Small intestine (tissue), 7 donors: Measurements from ENCODE around the gene SPATA46. TPM values are rescaled to one million over a fixed set of nuclear protein-coding genes. Genes with fewer than 3 reads are reported as not detected.

Experiments
- DNase-seq, 2 donors: peaks; one replicate each; pipeline versions ENCODE4 v3.0.0 to v3.0.0-alpha.2; 2013
- FAIRE-seq: peaks from 2 replicates; lab custom pipeline; 2012; peaks lifted over from hg19 to GRCh38; lab: Jason Lieb, UNC
- H3K27ac ChIP-seq, 3 donors: one replicate each; pipeline ENCODE4 v1.5.1; 2013; ENCODE audit warnings: low read length in 2 of 3, mild to moderate bottlenecking in 2 of 3, control low read depth in 1 of 3, inconsistent platforms in 1 of 3, low read depth in 1 of 3, moderate library complexity in 1 of 3
- H3K27me3 ChIP-seq, 3 donors: one replicate each; pipeline ENCODE4 v1.6.1; 2013; ENCODE audit warnings: low read length in 3 of 3, inconsistent platforms in 1 of 3; ENCODE audit not compliant: control insufficient read depth in 3 of 3, insufficient read depth in 3 of 3
- H3K36me3 ChIP-seq, 3 donors: one replicate each; pipeline ENCODE4 v1.6.1; 2013; ENCODE audit warnings: low read length in 3 of 3, inconsistent platforms in 1 of 3, low read depth in 1 of 3, mild to moderate bottlenecking in 1 of 3, moderate library complexity in 1 of 3; ENCODE audit not compliant: control insufficient read depth in 3 of 3, insufficient read depth in 2 of 3
- H3K4me1 ChIP-seq, 3 donors: one replicate each; pipeline ENCODE4 v1.6.1; 2013; ENCODE audit warnings: low read length in 2 of 3, inconsistent platforms in 1 of 3, low read depth in 1 of 3, mild to moderate bottlenecking in 1 of 3, moderate library complexity in 1 of 3; ENCODE audit not compliant: control insufficient read depth in 3 of 3, insufficient read depth in 2 of 3
- H3K4me3 ChIP-seq, 3 donors: one replicate each; pipeline ENCODE4 v1.5.1; 2013; ENCODE audit warnings: low read length in 3 of 3, control low read depth in 1 of 3, inconsistent platforms in 1 of 3, low read depth in 1 of 3, mild to moderate bottlenecking in 1 of 3, moderate library complexity in 1 of 3
- H3K9me3 ChIP-seq, 2 donors: one replicate each; pipeline ENCODE4 v1.6.1; 2013; ENCODE audit warnings: low read depth in 1 of 2, low read length in 1 of 2; ENCODE audit not compliant: control insufficient read depth in 2 of 2, insufficient read depth in 1 of 2
- WGBS, 3 donors: extraction: QIAGEN DNeasy Blood & Tissue Kit; methylation state at CpG; one replicate each; pipeline ENCODE4 v1.1.7; 2013; 5-methylcytosine and 5-hydroxymethylcytosine counted together
- polyA plus RNA-seq, 4 donors: library from polyadenylated mRNA; stranded (reverse) in 3 of 4; unstranded in 1 of 4; fragments of 200-250 nt in 3 of 4; fragments of 120-200 nt in 1 of 4; gene quantifications; one replicate each; pipeline versions ENCODE4 v1.2.1 to v1.2.3, GENCODE V29; 2013
- donor health status: healthy with polysubstance abuse.
- donor health status: control.
- donor health status: control.
- donor health status: Bipolar disorder and iron deficiency.
- donor health status: healthy.

SPATA46 gene
- polyA plus RNA-seq, 4 donors = 0.25 TPM; not detected in 3

GRCh38 chr1:162416909-162417308 lies 40.3 kb upstream of the SPATA46 start:
- DNase-seq (no peak), FAIRE-seq (no peak)
- Histone ChIP-seq H3K27me3 (no peaks in the 10 kb centered on the region), H3K36me3 (no peaks in the 10 kb centered on the region), H3K4me1 (peaks cover 0 to 5% (median 3%) of the 10 kb centered on the region in 3 donors), H3K9me3 (peaks cover 0 to 3% of the 10 kb centered on the region in 2 donors), H3K4me3 (no peak overlapping the region), H3K27ac (no peak overlapping the region)
- 87 to 95% (median 94%) methylated on average over 2 of the region's 2 CpGs for WGBS, 3 donors

GRCh38 chr1:162416215-162416614 lies 39.6 kb upstream of the SPATA46 start:
- Histone ChIP-seq H3K36me3 (no peaks in the 10 kb centered on the region), H3K9me3 (peaks cover 0 to 3% of the 10 kb centered on the region in 2 donors), H3K27me3 (no peaks in the 10 kb centered on the region), H3K27ac (no peak overlapping the region), H3K4me3 (no peak overlapping the region), H3K4me1 (peaks cover 0 to 5% (median 0%) of the 10 kb centered on the region in 3 donors)
- no peak for FAIRE-seq
- DNase-seq = no peak

GRCh38 chr1:162412002-162412401 lies 35.3 kb upstream of the SPATA46 start, which contains the start of gene SH2D1B:
Gene SH2D1B (minus strand): TSS chr1:162412136. CDS start chr1:162412016, 120 bp downstream.
- Histone ChIP-seq H3K4me3 (no peak within 1 kb of the TSS), H3K36me3 (no peaks in the 10 kb centered on the region), H3K27ac (no peak within 1 kb of the TSS), H3K27me3 (no peaks in the 10 kb centered on the region), H3K4me1 (no peaks in the 10 kb centered on the region), H3K9me3 (peaks cover 0 to 3% of the 10 kb centered on the region in 2 donors)
- FAIRE-seq = no peak
- DNase-seq = no peak
- WGBS, 3 donors = 83 to 88% (median 85%) methylated on average over 3 of the region's 3 CpGs

GRCh38 chr1:162407539-162407938 lies 30.9 kb upstream of the SPATA46 start:
- Histone ChIP-seq H3K4me1 (no peaks in the 10 kb centered on the region), H3K27me3 (no peaks in the 10 kb centered on the region), H3K27ac (no peak overlapping the region), H3K9me3 (no peaks in the 10 kb centered on the region), H3K4me3 (no peak overlapping the region), H3K36me3 (no peaks in the 10 kb centered on the region)
- 96 to 97% (median 97%) methylated on average over 1 of the region's 1 CpG for WGBS, 3 donors
- no peak for DNase-seq
- FAIRE-seq = no peak

GRCh38 chr1:162406811-162407210 lies 30.2 kb upstream of the SPATA46 start:
- H3K27me3 ChIP-seq = no peaks in the 10 kb centered on the region
- WGBS, 3 donors = 91 to 95% (median 92%) methylated on average over 2 of the region's 2 CpGs
- no peak overlapping the region for H3K27ac ChIP-seq
- H3K9me3 ChIP-seq = no peaks in the 10 kb centered on the region
- DNase-seq (no peak), FAIRE-seq (no peak)
- H3K4me3 ChIP-seq = no peak overlapping the region
- H3K36me3 ChIP-seq = no peaks in the 10 kb centered on the region
- H3K4me1 ChIP-seq = no peaks in the 10 kb centered on the region

- H3K27ac ChIP-seq = no peak overlapping the region
- no peak for DNase-seq
- H3K4me1 ChIP-seq = no peaks in the 10 kb centered on the region
- WGBS, 3 donors = 56 to 67% (median 62%) methylated on average over 5 of the region's 5 CpGs
- no peaks in the 10 kb centered on the region for H3K27me3 ChIP-seq
- FAIRE-seq = no peak
- no peaks in the 10 kb centered on the region for H3K36me3 ChIP-seq
- H3K4me3 ChIP-seq = no peak overlapping the region
- H3K9me3 ChIP-seq = no peaks in the 10 kb centered on the region
Observed at GRCh38 chr1:162405800-162406199, 29.1 kb upstream of the SPATA46 start.

- FAIRE-seq (no peak), DNase-seq (no peak)
- 67 to 73% (median 69%) methylated on average over 5 of the region's 5 CpGs for WGBS, 3 donors
- no peaks in the 10 kb centered on the region for H3K27me3 ChIP-seq
- H3K36me3 ChIP-seq = no peaks in the 10 kb centered on the region
- no peak overlapping the region for H3K4me3 ChIP-seq
- H3K4me1 ChIP-seq = no peaks in the 10 kb centered on the region
- no peak overlapping the region for H3K27ac ChIP-seq
- no peaks in the 10 kb centered on the region for H3K9me3 ChIP-seq
Observed at GRCh38 chr1:162404550-162405160, 28.0 kb upstream of the SPATA46 start.

- DNase-seq = no peak
Observed at GRCh38 chr1:162400790-162401355, 24.2 kb upstream of the SPATA46 start.

More at GRCh38 chr1:162400790-162401355, 24.2 kb upstream of the SPATA46 start:
- 86 to 91% (median 88%) methylated on average over 10 of the region's 10 CpGs for WGBS, 3 donors
- Histone ChIP-seq H3K27ac (no peak overlapping the region), H3K36me3 (no peaks in the 10 kb centered on the region), H3K27me3 (peaks cover 0 to 6% (median 3%) of the 10 kb centered on the region in 3 donors), H3K4me1 (no peaks in the 10 kb centered on the region), H3K4me3 (no peak overlapping the region), H3K9me3 (no peaks in the 10 kb centered on the region)
- FAIRE-seq = no peak
